Measurements from ENCODE around the gene SSBP3.

Gene SSBP3

DNA sequence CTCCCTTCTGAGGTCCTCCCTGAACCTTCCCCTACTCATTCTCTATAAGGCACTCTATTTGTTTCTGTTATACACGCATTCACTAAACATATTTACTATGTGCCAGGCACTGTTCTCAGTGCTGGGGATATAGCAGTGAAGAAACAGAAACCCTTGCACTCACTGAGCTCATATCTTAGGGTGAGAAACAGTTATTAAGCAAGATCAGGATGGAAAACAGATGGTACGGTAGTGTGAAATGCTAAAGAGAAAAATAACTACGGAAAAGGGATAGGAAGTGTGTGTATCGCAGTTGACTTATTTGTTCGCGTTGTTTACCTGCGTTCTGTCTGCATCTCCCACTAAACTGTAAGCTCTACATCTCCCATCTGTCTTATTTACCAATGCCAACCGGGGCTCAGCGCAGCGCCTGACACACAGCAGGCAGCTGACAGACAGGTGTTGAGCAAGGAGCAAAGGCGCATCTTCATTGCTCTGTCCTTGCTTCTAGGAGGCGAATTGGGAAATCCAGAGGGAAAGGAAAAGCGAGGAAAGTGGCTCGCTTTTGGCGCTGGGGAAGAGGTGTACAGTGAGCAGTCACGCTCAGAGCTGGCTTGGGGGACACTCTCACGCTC, 206.9 kb downstream of the SSBP3 start:
- peak in 10 of 56 donors; percentile 27 to 53 (median 45) for DNase-seq

DNA sequence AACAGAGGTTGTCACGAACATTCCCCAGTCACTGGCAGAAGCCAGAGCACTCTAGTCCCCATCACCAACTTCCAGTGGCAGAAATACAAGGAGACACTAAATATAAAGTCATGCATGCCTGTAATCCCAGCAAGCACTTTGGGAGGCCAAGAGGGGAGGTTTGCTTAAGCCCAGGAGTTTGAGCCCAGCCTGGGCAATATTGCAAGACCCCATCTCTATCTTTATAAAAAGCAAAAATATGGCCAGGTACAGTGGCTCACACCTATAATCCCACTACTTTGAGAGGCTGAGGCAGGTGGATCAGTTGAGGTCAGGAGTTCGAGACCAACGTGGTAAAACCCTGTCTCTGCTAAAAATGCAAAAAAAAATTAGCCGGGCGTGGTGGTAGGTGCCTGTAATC, 212.7 kb downstream of the SSBP3 start:
- DNase-seq: no peak

- no peak for DNase-seq
These were observed 214.7 kb downstream of the SSBP3 start for GRCh38 chr1:54191525-54191924.

GRCh38 chr1:54190526-54190925, 215.7 kb downstream of the SSBP3 start:
- DNase-seq: no peak

DNA sequence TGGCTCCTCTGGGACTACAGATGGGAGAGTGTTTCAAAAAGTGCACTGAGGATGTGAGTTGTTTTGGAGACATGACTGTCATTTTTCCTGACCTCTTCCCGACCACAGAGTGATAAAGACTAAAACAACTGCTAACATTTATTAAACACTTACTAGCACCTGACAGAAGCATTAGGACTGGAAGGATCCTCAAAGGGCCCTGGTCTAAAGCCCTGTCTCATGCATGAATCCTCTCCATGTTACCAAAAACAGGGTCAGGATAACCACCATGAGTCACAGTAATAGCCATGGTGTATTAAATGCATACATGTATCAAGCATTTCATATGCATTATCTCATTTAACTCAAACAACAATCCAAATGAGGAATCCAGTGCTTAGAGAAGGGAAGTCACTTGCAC, 217.9 kb downstream of the SSBP3 start:
- DNase-seq: no peak

- no peak for DNase-seq
These were observed 220.1 kb downstream of the SSBP3 start for GRCh38 chr1:54186056-54186455.

GRCh38 chr1:54180701-54181360, 225.4 kb downstream of the SSBP3 start:
- no peak for DNase-seq

DNA sequence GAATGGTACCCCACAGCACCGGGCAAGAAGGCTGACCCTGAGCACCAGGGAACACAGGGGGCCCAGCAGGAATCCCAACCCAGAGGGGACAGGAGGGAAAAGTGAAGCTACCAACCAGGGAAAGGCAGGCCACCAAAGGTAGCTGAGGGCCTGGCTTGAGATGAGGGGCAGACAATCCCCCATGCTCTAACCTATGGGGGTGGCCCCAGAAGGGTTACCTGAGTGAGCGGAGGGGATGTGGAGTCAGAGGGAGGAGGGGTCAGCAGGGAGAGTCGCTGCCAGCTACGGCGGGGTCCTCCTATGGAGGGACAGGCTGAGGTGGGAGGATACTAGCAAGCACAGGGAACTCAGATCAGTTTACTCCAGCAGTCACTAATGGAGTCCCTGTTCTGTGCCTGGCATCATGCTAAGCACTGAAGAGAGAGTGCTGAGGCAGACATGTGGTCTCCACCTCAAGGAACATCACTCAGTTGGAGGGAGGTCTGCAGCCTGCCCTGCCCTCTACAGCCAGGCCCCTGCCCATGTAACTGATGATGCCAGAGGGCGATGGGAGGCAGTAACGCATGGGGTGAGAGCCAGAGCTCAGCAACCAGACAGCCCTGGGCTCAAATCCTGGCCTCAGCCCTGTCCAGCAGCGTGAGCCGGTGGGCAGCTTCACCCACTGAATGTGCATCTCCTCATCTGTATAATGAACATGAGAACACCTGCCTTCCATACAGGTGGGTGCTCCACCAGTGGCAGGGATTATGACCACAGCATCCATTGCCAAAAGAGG, 227.7 kb downstream of the SSBP3 start:
- DNase-seq: no peak

- DNase-seq: no peak
These were observed 228.5 kb downstream of the SSBP3 start for GRCh38 chr1:54177726-54178125.

GRCh38 chr1:54176621-54177327, 229.4 kb downstream of the SSBP3 start:
- no peak for DNase-seq

Measured in nucleus accumbens (tissue), 56 donors.